Measurements from ENCODE around the gene CYYR1. TPM values are rescaled to one million over a fixed set of nuclear protein-coding genes. Genes with fewer than 3 reads are reported as not detected.

The CYYR1 gene
- total RNA-seq, 2 donors from 2014 or later: 4.3 to 5.2 TPM

DNA sequence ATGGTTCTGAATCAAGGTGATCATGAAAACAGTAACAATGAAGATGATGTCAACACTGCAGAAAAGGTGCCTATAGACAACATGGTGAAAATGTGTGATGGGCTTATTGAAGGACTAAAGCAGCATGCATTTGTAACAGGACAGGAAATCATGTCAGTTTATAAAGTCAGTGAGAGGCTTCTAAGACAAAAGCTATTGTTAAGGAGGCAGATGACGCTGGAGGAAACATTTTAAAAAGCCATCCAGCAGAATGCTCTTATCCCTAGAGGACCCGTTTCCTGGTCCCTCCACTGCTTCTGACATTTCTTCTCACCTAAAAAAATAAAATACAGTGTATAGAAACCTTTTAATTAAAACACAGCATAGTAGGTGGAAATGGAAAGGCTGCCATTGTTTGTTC, 40.9 kb downstream of the CYYR1 start:
- no peak for TF ChIP-seq POLR2A (IDR thresholded peaks at IDR 0.05)
- no peak for TF ChIP-seq CTCF (IDR thresholded peaks at IDR 0.05)
- Histone ChIP-seq H3K27me3 (no peaks in the 10 kb centered on the region), H3K27ac (no peak overlapping the region), H3K4me1 (no peaks in the 10 kb centered on the region), H3K4me3 (no peak overlapping the region), H3K9me3 (no peaks in the 10 kb centered on the region), H3K36me3 (replicated peaks in 1 of 2; ENCODE audit: insufficient read depth in 1 of 2, low read depth in 2 of 2) (no peaks in the 10 kb centered on the region)
- WGBS, 2 donors: 31% methylated on average over 2 of the region's 2 CpGs
- ATAC-seq: no peak
- intact Hi-C loops (cut with DNase I): no loop called here
- no peak for DNase-seq

DNA sequence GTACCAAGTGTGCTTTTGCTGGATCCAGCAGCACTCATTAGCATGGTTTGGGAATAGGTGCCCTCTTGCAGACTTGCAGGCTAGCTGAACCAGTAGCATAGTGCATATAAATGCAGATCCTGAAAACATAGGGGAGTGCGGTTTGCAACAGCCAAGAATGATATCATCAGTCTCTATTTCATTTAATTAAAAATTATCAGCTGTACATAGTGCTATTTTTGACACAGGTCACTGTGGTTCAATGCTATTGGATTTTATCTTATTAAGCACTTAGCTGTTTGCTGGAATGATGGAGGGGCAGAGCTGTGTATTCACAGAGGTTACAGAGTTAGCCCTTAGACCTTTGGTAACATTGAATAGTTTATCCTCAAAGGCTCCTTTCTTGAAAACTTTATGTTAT, 43.6 kb downstream of the CYYR1 start:
- H3K9me3 ChIP-seq: no peaks in the 10 kb centered on the region
- H3K27me3 ChIP-seq: no peaks in the 10 kb centered on the region
- no peaks in the 10 kb centered on the region for H3K4me1 ChIP-seq
- intact Hi-C loops (cut with DNase I): no loop called here
- H3K4me3 ChIP-seq: no peak overlapping the region
- WGBS, 2 donors: 45 to 52% methylated on average over 1 of the region's 1 CpG
- DNase-seq (no peak), ATAC-seq (no peak)
- no peaks in the 10 kb centered on the region for H3K36me3 ChIP-seq (replicated peaks in 1 of 2; ENCODE audit: insufficient read depth in 1 of 2, low read depth in 2 of 2)
- H3K27ac ChIP-seq: no peak overlapping the region
- no peak for TF ChIP-seq POLR2A (IDR thresholded peaks at IDR 0.05)
- TF ChIP-seq CTCF (IDR thresholded peaks at IDR 0.05): no peak

DNA sequence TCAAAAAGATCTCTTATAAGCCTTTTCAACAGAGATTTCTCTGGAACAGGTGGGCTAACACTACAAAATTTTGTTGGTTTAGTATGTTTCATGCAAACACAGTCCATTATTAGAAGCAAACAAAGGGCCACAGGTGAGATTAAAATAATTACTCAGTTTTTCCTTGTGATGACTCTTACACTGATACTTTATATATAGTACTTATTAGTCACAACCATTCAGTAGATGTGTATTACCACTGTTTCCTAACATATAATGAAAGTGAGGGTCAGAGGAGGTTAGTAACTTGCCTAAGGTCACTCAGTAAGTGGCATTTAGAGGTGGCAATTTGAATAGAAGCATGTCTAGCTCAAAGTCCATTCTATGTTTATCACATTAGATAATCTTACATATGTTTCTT, 44.2 kb downstream of the CYYR1 start:
- intact Hi-C loops (cut with DNase I): no loop called here
- ATAC-seq (no peak), DNase-seq (no peak)
- Histone ChIP-seq H3K4me3 (no peak overlapping the region), H3K27me3 (no peaks in the 10 kb centered on the region), H3K4me1 (no peaks in the 10 kb centered on the region), H3K27ac (no peak overlapping the region), H3K36me3 (replicated peaks in 1 of 2; ENCODE audit: insufficient read depth in 1 of 2, low read depth in 2 of 2) (no peaks in the 10 kb centered on the region), H3K9me3 (no peaks in the 10 kb centered on the region)
- TF ChIP-seq POLR2A (IDR thresholded peaks at IDR 0.05): no peak

GRCh38 chr21:26522704-26523103, 50.4 kb downstream of the CYYR1 start:
- WGBS, 2 donors: 48% methylated on average over 7 of the region's 7 CpGs
- no peaks in the 10 kb centered on the region for H3K27me3 ChIP-seq
- intact Hi-C loops (cut with DNase I): no loop called here
- no peak overlapping the region for H3K4me3 ChIP-seq
- H3K9me3 ChIP-seq: no peaks in the 10 kb centered on the region
- H3K36me3 ChIP-seq (replicated peaks in 1 of 2; ENCODE audit: insufficient read depth in 1 of 2, low read depth in 2 of 2): no peaks in the 10 kb centered on the region
- DNase-seq: no peak
- no peak for ATAC-seq
- TF ChIP-seq CTCF (IDR thresholded peaks at IDR 0.05) (no peak), POLR2A (IDR thresholded peaks at IDR 0.05) (no peak)
- no peak overlapping the region for H3K27ac ChIP-seq
- no peaks in the 10 kb centered on the region for H3K4me1 ChIP-seq

GRCh38 chr21:26519142-26519541, 53.9 kb downstream of the CYYR1 start:
- ATAC-seq: no peak
- Histone ChIP-seq H3K36me3 (replicated peaks in 1 of 2; ENCODE audit: insufficient read depth in 1 of 2, low read depth in 2 of 2) (no peaks in the 10 kb centered on the region), H3K4me3 (no peak overlapping the region), H3K4me1 (no peaks in the 10 kb centered on the region), H3K27me3 (no peaks in the 10 kb centered on the region), H3K9me3 (no peaks in the 10 kb centered on the region), H3K27ac (no peak overlapping the region)
- no peak for DNase-seq
- TF ChIP-seq POLR2A (IDR thresholded peaks at IDR 0.05): no peak
- TF ChIP-seq CTCF (IDR thresholded peaks at IDR 0.05): no peak
- WGBS, 2 donors: 65 to 81% methylated on average over 1 of the region's 1 CpG
- intact Hi-C loops (cut with DNase I): no loop called here
